HG03565 (cell line): ENCODE data around the gene TMEM134.
A peak's percentile ranks its signal among the peaks of the same experiment; 100 is the strongest.
"Not testable (repeated sequence)": the region's sequence is repeated elsewhere in the genome, so short reads cannot be mapped to it uniquely, and the experiment has no call there.

ENCODE experiments used
- ATAC-seq: cut with Tn5 transposase; IDR thresholded peaks from one replicate; pipeline ENCODE4 v1.9.1; 2021; ENCODE audit warnings: mild to moderate bottlenecking, moderate library complexity; ENCODE audit not compliant: unreplicated experiment

The TMEM134 gene

GRCh38 chr11:67486481-67487195, 17.6 kb upstream of the TMEM134 start:
- peak; percentile 18 for ATAC-seq

- ATAC-seq, result not testable (repeated sequence)
Observed at GRCh38 chr11:67485873-67486361, 16.9 kb upstream of the TMEM134 start.

- ATAC-seq, result no peak
Observed at GRCh38 chr11:67484847-67485311, 15.8 kb upstream of the TMEM134 start.

GRCh38 chr11:67483831-67484665, 15.0 kb upstream of the TMEM134 start:
- ATAC-seq, result no peak

- ATAC-seq, result peak; percentile 53
Observed at GRCh38 chr11:67482827-67483798, 14.1 kb upstream of the TMEM134 start, which contains the start of gene AIP. Gene AIP (plus strand): TSS chr11:67483026. CDS start chr11:67483159, 133 bp downstream.

- no peak for ATAC-seq
Observed at GRCh38 chr11:67482275-67482826, 13.3 kb upstream of the TMEM134 start.

- ATAC-seq, result not testable (repeated sequence)
Observed at GRCh38 chr11:67477344-67478050, 8.4 kb upstream of the TMEM134 start.

GRCh38 chr11:67476692-67477091, 7.6 kb upstream of the TMEM134 start:
- ATAC-seq, result not testable (repeated sequence)

GRCh38 chr11:67472882-67473281, 3.8 kb upstream of the TMEM134 start:
- ATAC-seq, result no peak

GRCh38 chr11:67470337-67471002, 1.4 kb upstream of the TMEM134 start:
- no peak for ATAC-seq

- ATAC-seq, result no peak
Observed at GRCh38 chr11:67469508-67469811, 409 bp upstream of the TMEM134 start.

GRCh38 chr11:67468456-67468758, 644 bp downstream of the TMEM134 start:
- ATAC-seq, result no peak

GRCh38 chr11:67468056-67468455, 995 bp downstream of the TMEM134 start:
- no peak for ATAC-seq

GRCh38 chr11:67466962-67467771, 1.9 kb downstream of the TMEM134 start:
- no peak for ATAC-seq

- no peak for ATAC-seq
Observed at GRCh38 chr11:67466367-67466766, 2.7 kb downstream of the TMEM134 start.

- ATAC-seq, result not testable (repeated sequence)
Observed at GRCh38 chr11:67465530-67465929, 3.5 kb downstream of the TMEM134 start.

- ATAC-seq, result no peak
Observed at GRCh38 chr11:67465189-67465510, 3.9 kb downstream of the TMEM134 start.

- peak; percentile 36 for ATAC-seq
Observed at GRCh38 chr11:67464411-67465188, 4.5 kb downstream of the TMEM134 start.
